OCI-LY7 (cell line): ENCODE results near the gene SPEN. TPM values are rescaled to one million over a fixed set of nuclear protein-coding genes. Genes with fewer than 3 reads are reported as not detected.

ENCODE experiments used
- BruUV-seq: library from RNA; stranded (reverse); fragments of 400-500 nt; replicated peaks from 2 replicates; lab custom pipeline; 2021; lab: Mats Ljungman, UMichigan
- CTCF ChIA-PET: fragments of 300-600 bp; sonication (Branson Sonifier 250); formaldehyde crosslinking; loops from one replicate; lab custom pipeline; 2022; ENCODE audit warnings: antibody characterized with exemption; ENCODE audit not compliant: unreplicated experiment; lab: Charles Lee
- POLR2A ChIA-PET: fragments of 300-600 bp; sonication (Branson Sonifier 250); formaldehyde crosslinking; loops from one replicate; lab custom pipeline; 2022; ENCODE audit warnings: antibody characterized with exemption; lab: Charles Lee
- DNase-seq: peaks from one replicate; pipeline ENCODE4 v3.0.0-alpha.2; 2015; ENCODE audit warnings: low spot score
- H2AFZ ChIP-seq: fragments of 200-600 bp; sonication (generic), shearing (Covaris generic); 2 replicates; pipeline ENCODE4 v1.6.1; 2014; ENCODE audit warnings: mild to moderate bottlenecking, antibody characterized with exemption, low read length, moderate library complexity
- H3K27ac ChIP-seq: fragments of 200-600 bp; sonication (generic); 2 replicates; pipeline ENCODE4 v1.5.1; 2014; ENCODE audit warnings: mixed run types, low read depth, mild to moderate bottlenecking, moderate library complexity, low read length, inconsistent platforms; ENCODE audit not compliant: poor library complexity, severe bottlenecking
- H3K36me3 ChIP-seq: fragments of 200-600 bp; sonication (generic); 2 replicates; pipeline ENCODE4 v1.6.1; 2014; ENCODE audit warnings: mild to moderate bottlenecking, antibody characterized with exemption, low read length, moderate library complexity, mixed read lengths; ENCODE audit not compliant: insufficient read depth
- H3K4me1 ChIP-seq: fragments of 200-600 bp; sonication (generic); 2 replicates; pipeline ENCODE4 v1.5.1; 2014; ENCODE audit warnings: mild to moderate bottlenecking, low read length; ENCODE audit not compliant: insufficient read depth, poor library complexity, severe bottlenecking
- H3K4me2 ChIP-seq: fragments of 200-600 bp; sonication (generic); 2 replicates; pipeline ENCODE4 v1.6.1; 2014; ENCODE audit warnings: mild to moderate bottlenecking, low read length
- H3K4me3 ChIP-seq: fragments of 200-600 bp; sonication (generic); 2 replicates; pipeline ENCODE4 v1.5.1; 2014; ENCODE audit warnings: mild to moderate bottlenecking, low read depth, low read length; ENCODE audit not compliant: poor library complexity, severe bottlenecking
- H3K79me2 ChIP-seq: fragments of 200-600 bp; sonication (generic); 2 replicates; pipeline ENCODE4 v1.6.1; 2016; ENCODE audit warnings: low read depth, mild to moderate bottlenecking, low read length, moderate library complexity, mixed read lengths; ENCODE audit not compliant: insufficient read depth
- H3K9me2 ChIP-seq: fragments of 200-600 bp; sonication (generic); 2 replicates; pipeline ENCODE4 v1.6.1; 2016; ENCODE audit warnings: mild to moderate bottlenecking, low read length, mixed read lengths; ENCODE audit not compliant: insufficient read depth
- H3K9me3 ChIP-seq: fragments of 200-600 bp; sonication (generic); 2 replicates; pipeline ENCODE4 v1.6.1; 2014; ENCODE audit warnings: mild to moderate bottlenecking, mixed run types, low read length, mixed read lengths
- H4K20me1 ChIP-seq: fragments of 200-600 bp; sonication (generic); 2 replicates; pipeline ENCODE4 v1.6.1; 2014; ENCODE audit warnings: mild to moderate bottlenecking, antibody characterized with exemption, low read length, moderate library complexity, mixed read lengths; ENCODE audit not compliant: insufficient read depth
- EZH2phosphoT487 ChIP-seq: fragments of 200-600 bp; sonication (generic); IDR thresholded peaks from 2 replicates; pipeline ENCODE4 v1.6.1; 2018; ENCODE audit warnings: low read depth, borderline replicate concordance, mild to moderate bottlenecking, mixed run types, antibody characterized with exemption, low read length, moderate library complexity, mixed read lengths
- intact Hi-C: fragments of 100-400 bp; cut with micrococcal nuclease; formaldehyde crosslinking; loops from one replicate; pipeline ENCODE4 v1.10.0; 2022; ENCODE audit not compliant: unreplicated experiment
- total RNA-seq, 2 experiments: library from RNA; depleted of rRNA in 1 of 2; stranded (reverse); fragments of >200 nt in 1 of 2; shearing (Covaris generic) in 1 of 2; gene quantifications; 2 replicates each; pipeline ENCODE4 v1.2.3, GENCODE V29; 2014 to 2022
- TF ChIP-seq, protein P1 (sequence below): fragments of 200-600 bp; sonication (generic); conservative IDR thresholded peaks from 2 replicates; pipeline ENCODE4 v1.5.1; 2014; ENCODE audit warnings: mild to moderate bottlenecking, antibody characterized with exemption, low read length, moderate library complexity, mixed read lengths

Gene SPEN
- total RNA-seq, 2 experiments from 2014 or later, result 40.7 to 87.1 TPM

DNA sequence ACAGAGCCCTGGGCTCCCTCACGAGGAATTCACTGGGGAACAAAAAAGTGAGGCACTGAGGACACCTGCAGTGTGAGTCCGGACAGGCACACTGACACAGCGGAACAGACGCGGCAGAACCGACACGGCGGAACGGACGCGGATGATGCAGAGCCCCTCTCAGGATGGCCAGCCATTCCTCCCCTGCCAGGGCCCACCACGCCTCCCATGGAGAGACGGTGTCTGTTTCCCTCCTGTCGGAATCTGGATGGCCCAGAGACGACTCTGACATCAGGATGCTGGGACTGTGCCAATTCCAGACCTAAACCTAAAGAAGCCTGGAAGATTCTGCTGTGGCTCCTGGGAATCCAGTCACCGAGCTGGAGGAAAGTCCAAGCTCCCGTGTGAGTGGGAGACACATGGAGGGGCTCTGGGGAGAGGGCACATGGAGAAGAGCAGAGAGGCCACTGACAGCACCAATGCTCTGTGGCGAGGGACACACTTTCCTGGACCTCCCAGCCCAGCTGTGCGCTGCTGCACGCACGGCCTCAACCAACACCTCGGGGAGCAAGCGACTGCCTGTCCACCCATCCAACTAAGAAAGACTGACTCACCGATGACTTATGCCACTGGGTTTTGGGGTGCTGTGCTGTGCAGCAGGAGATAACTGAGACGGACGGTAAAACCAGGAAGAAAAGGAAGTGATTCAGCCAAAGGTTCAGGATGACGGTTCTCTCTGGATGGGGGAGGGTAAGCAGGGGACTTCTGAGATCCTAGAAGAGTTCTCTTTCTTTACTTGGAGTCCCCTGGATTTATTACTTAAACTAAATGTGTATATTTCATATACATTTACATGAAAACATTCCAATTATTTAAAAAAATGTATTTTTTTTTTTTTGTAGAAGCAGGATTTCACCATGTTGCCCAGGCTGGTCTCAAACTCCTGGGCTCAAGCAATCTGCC, 105.1 kb downstream of the SPEN start:
- H3K36me3 ChIP-seq, result peaks cover 76% of the 10 kb centered on the region
- H3K4me1 ChIP-seq, result peaks cover 40% of the 10 kb centered on the region
- POLR2A ChIA-PET, result no interaction called here
- no peak overlapping the region for H3K4me3 ChIP-seq
- TF ChIP-seq, protein P1, sequence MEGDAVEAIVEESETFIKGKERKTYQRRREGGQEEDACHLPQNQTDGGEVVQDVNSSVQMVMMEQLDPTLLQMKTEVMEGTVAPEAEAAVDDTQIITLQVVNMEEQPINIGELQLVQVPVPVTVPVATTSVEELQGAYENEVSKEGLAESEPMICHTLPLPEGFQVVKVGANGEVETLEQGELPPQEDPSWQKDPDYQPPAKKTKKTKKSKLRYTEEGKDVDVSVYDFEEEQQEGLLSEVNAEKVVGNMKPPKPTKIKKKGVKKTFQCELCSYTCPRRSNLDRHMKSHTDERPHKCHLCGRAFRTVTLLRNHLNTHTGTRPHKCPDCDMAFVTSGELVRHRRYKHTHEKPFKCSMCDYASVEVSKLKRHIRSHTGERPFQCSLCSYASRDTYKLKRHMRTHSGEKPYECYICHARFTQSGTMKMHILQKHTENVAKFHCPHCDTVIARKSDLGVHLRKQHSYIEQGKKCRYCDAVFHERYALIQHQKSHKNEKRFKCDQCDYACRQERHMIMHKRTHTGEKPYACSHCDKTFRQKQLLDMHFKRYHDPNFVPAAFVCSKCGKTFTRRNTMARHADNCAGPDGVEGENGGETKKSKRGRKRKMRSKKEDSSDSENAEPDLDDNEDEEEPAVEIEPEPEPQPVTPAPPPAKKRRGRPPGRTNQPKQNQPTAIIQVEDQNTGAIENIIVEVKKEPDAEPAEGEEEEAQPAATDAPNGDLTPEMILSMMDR, result no peak
- no peak for TF ChIP-seq EZH2phosphoT487
- CTCF ChIA-PET, result no interaction called here
- H3K9me3 ChIP-seq, result no peaks in the 10 kb centered on the region
- no peak overlapping the region for H3K27ac ChIP-seq
- no peak overlapping the region for H2AFZ ChIP-seq
- no peaks in the 10 kb centered on the region for H3K9me2 ChIP-seq
- no peak for DNase-seq
- H3K4me2 ChIP-seq, result no peak overlapping the region
- BruUV-seq, result no TSS peak
- 0 out of 2 replicates have a peak, but pooled peaks cover 10% of the 10 kb centered on the region for H4K20me1 ChIP-seq
- H3K79me2 ChIP-seq, result peaks cover 8% of the 10 kb centered on the region; the same call in 1 of the 2 replicates
- intact Hi-C loops, result no loop called here

DNA sequence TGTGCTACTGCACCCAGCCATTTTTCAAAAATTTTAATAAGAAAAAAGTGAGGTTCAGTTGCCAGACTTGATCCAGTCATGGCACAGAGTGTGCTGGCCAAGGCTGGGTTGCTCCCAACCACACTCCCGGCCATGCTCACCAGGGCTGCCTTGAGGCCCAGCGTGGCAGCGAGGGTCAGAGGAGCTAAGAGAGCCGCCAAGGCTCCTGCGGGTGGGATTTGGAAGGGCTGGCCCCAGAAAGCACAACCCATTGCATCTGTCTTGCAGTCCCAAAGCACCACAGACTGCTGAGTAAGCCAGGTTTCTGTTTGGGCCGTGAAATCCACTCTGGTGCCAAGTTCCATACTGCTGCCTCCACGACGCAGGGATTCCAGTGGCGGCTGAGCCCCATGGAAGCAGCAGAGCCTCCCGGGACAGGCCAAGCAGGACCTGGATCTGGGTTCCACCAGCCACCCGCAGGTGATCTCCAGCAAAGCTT, 105.8 kb downstream of the SPEN start:
- DNase-seq, result no peak
- no peaks in the 10 kb centered on the region for H3K9me2 ChIP-seq
- no peak overlapping the region for H2AFZ ChIP-seq
- BruUV-seq, result no TSS peak
- H3K36me3 ChIP-seq, result peaks cover 73% of the 10 kb centered on the region
- 0 out of 2 replicates have a peak, but pooled peaks cover 10% of the 10 kb centered on the region for H4K20me1 ChIP-seq
- intact Hi-C loops, result no loop called here
- peaks cover 33% of the 10 kb centered on the region for H3K4me1 ChIP-seq
- peaks cover 8% of the 10 kb centered on the region; the same call in 1 of the 2 replicates for H3K79me2 ChIP-seq
- POLR2A ChIA-PET, result no interaction called here
- H3K4me2 ChIP-seq, result no peak overlapping the region
- H3K4me3 ChIP-seq, result no peak overlapping the region
- no peaks in the 10 kb centered on the region for H3K9me3 ChIP-seq
- TF ChIP-seq EZH2phosphoT487, result no peak
- TF ChIP-seq, protein P1, result no peak
- CTCF ChIA-PET, result no interaction called here
- no peak overlapping the region for H3K27ac ChIP-seq
